Neural cell (in vitro differentiated cells): ENCODE results near the gene SDK2. TPM values are rescaled to one million over a fixed set of nuclear protein-coding genes. Genes with fewer than 3 reads are reported as not detected.

Source experiments
- H2AFZ ChIP-seq: fragments of 200-600, 300-800 bp; sonication (generic), shearing (Covaris generic); 2 replicates; pipeline ENCODE4 v1.6.0; 2014; ENCODE audit warnings: low read depth, mild to moderate bottlenecking, antibody characterized with exemption, low read length, moderate library complexity
- H3F3A ChIP-seq: fragments of 200-600 bp; shearing (Covaris generic); 2 replicates; pipeline ENCODE4 v1.6.1; 2016; ENCODE audit warnings: mild to moderate bottlenecking, moderate library complexity, mixed read lengths, antibody characterized with exemption, low read length; ENCODE audit not compliant: insufficient read depth, poor library complexity, severe bottlenecking
- H3K27ac ChIP-seq: fragments of 200-600, 300-800 bp; sonication (generic), shearing (Covaris generic); 2 replicates; pipeline ENCODE4 v1.5.1; 2014; ENCODE audit warnings: mild to moderate bottlenecking, low read length, moderate library complexity
- H3K27me3 ChIP-seq: fragments of 300-800, 200-600 bp; sonication (generic), shearing (Covaris generic); 2 replicates; pipeline ENCODE4 v1.6.0; 2014; ENCODE audit warnings: mild to moderate bottlenecking, low read depth, low read length, moderate library complexity; ENCODE audit not compliant: insufficient read depth
- H3K36me3 ChIP-seq: fragments of 300-800, 200-600 bp; sonication (generic), shearing (Covaris generic); 2 replicates; pipeline ENCODE4 v1.5.1; 2014; ENCODE audit warnings: mild to moderate bottlenecking, antibody characterized with exemption, low read length, moderate library complexity; ENCODE audit not compliant: insufficient read depth
- H3K4me2 ChIP-seq: fragments of 300-800, 200-600 bp; sonication (generic), shearing (Covaris generic); 2 replicates; pipeline ENCODE4 v1.6.0; 2014; ENCODE audit warnings: mild to moderate bottlenecking, low read length
- H3K4me3 ChIP-seq: fragments of 300-800, 200-600 bp; sonication (generic), shearing (Covaris generic); 2 replicates; pipeline ENCODE4 v1.5.1; 2014; ENCODE audit warnings: mild to moderate bottlenecking, low read length, moderate library complexity
- H3K79me2 ChIP-seq: fragments of 200-600 bp; shearing (Covaris generic); replicated peaks from 2 replicates; pipeline ENCODE4 v1.6.0; 2014; ENCODE audit warnings: mild to moderate bottlenecking, low read length, moderate library complexity; ENCODE audit not compliant: insufficient read depth
- H3K9ac ChIP-seq: fragments of 300-800, 200-600 bp; sonication (generic), shearing (Covaris generic); 2 replicates; pipeline ENCODE4 v1.6.1; 2016; ENCODE audit warnings: mild to moderate bottlenecking, low read length, mixed read lengths
- H3K9me2 ChIP-seq: fragments of 200-600 bp; shearing (Covaris generic); 2 replicates; pipeline ENCODE4 v1.6.1; 2016; ENCODE audit warnings: mild to moderate bottlenecking, low read length, mixed read lengths; ENCODE audit not compliant: insufficient read depth
- H3K9me3 ChIP-seq: fragments of 200-600, 300-800 bp; sonication (generic), shearing (Covaris generic); 2 replicates; pipeline ENCODE4 v1.6.1; 2016; ENCODE audit warnings: mild to moderate bottlenecking, mixed run types, low read length, moderate library complexity, mixed read lengths
- H4K20me1 ChIP-seq: fragments of 200-600 bp; shearing (Covaris generic); 2 replicates; pipeline ENCODE4 v1.6.1; 2016; ENCODE audit warnings: mild to moderate bottlenecking, mixed run types; ENCODE audit not compliant: insufficient read depth
- CTCF ChIP-seq: fragments of 450-650 bp; IDR thresholded peaks from 2 replicates; pipeline ENCODE4 v1.5.1; 2014; ENCODE audit warnings: antibody characterized with exemption, mild to moderate bottlenecking, moderate library complexity; ENCODE audit not compliant: poor library complexity, severe bottlenecking
- EP300 ChIP-seq: fragments of 450-650 bp; conservative IDR thresholded peaks from 2 replicates; pipeline ENCODE4 v1.6.1; 2014; ENCODE audit warnings: antibody characterized with exemption, mild to moderate bottlenecking, moderate library complexity; ENCODE audit not compliant: poor library complexity, severe bottlenecking
- EZH2 ChIP-seq: fragments of 200-600, 300-800 bp; shearing (Covaris generic), sonication (generic); IDR thresholded peaks from 2 replicates; pipeline ENCODE4 v1.6.1; 2014; ENCODE audit warnings: antibody characterized with exemption, low read length, borderline replicate concordance, mild to moderate bottlenecking; ENCODE audit not compliant: insufficient read depth, poor library complexity, severe bottlenecking
- MXI1 ChIP-seq: fragments of 450-650 bp; conservative IDR thresholded peaks from 2 replicates; pipeline ENCODE4 v1.6.1; 2014; ENCODE audit warnings: antibody characterized with exemption, mild to moderate bottlenecking; ENCODE audit not compliant: poor library complexity, severe bottlenecking
- POLR2AphosphoS5 ChIP-seq: IDR thresholded peaks from 2 replicates; pipeline ENCODE4 v1.6.1; 2012
- RAD21 ChIP-seq: fragments of 450-650 bp; conservative IDR thresholded peaks from 2 replicates; pipeline ENCODE4 v1.6.1; 2014; ENCODE audit warnings: antibody characterized with exemption, mild to moderate bottlenecking, moderate library complexity
- REST ChIP-seq: IDR thresholded peaks from 2 replicates; pipeline ENCODE4 v1.6.1; 2012; ENCODE audit warnings: borderline replicate concordance
- SMC3 ChIP-seq: fragments of 450-650 bp; conservative IDR thresholded peaks from 2 replicates; pipeline ENCODE4 v1.6.1; 2014; ENCODE audit warnings: antibody characterized with exemption, mild to moderate bottlenecking, moderate library complexity; ENCODE audit not compliant: poor library complexity
- TAF1 ChIP-seq: IDR thresholded peaks from 2 replicates; pipeline ENCODE4 v1.6.1; 2012; ENCODE audit warnings: low read depth
- polyA plus RNA-seq: library from polyadenylated mRNA; depleted of rRNA; stranded (reverse); fragments of >200 nt; gene quantifications from 2 replicates; pipeline ENCODE4 v1.2.3, GENCODE V29; 2014

The SDK2 gene
- polyA plus RNA-seq, 1 donor from 2014 or later = 0.73 TPM

GRCh38 chr17:73686126-73686525 is 41.9 kb upstream of the SDK2 start:
- H3K27ac ChIP-seq = no peak overlapping the region
- H3K9ac ChIP-seq = no peak overlapping the region
- H3K9me2 ChIP-seq = no peaks in the 10 kb centered on the region
- no peak overlapping the region for H3K4me3 ChIP-seq
- no peak overlapping the region for H3K4me2 ChIP-seq
- H4K20me1 ChIP-seq = no peaks in the 10 kb centered on the region
- no peak overlapping the region for H2AFZ ChIP-seq
- no peaks in the 10 kb centered on the region for H3F3A ChIP-seq
- H3K9me3 ChIP-seq = peaks cover 3% of the 10 kb centered on the region
- TF ChIP-seq RAD21 (no peak), EP300 (no peak), TAF1 (no peak), SMC3 (no peak), CTCF (no peak), MXI1 (no peak)
- no peaks in the 10 kb centered on the region for H3K27me3 ChIP-seq
- no peaks in the 10 kb centered on the region for H3K36me3 ChIP-seq
- no peaks in the 10 kb centered on the region for H3K79me2 ChIP-seq

GRCh38 chr17:73684183-73684582 is 39.9 kb upstream of the SDK2 start:
- H3K9ac ChIP-seq = no peak overlapping the region
- TF ChIP-seq CTCF (no peak), POLR2AphosphoS5 (no peak), EP300 (no peak), RAD21 (no peak), REST (no peak), MXI1 (no peak), TAF1 (no peak), EZH2 (no peak), SMC3 (no peak)
- no peaks in the 10 kb centered on the region for H3K9me2 ChIP-seq
- H3F3A ChIP-seq = no peaks in the 10 kb centered on the region
- H3K9me3 ChIP-seq = peaks cover 3% of the 10 kb centered on the region
- H3K36me3 ChIP-seq = no peaks in the 10 kb centered on the region
- H4K20me1 ChIP-seq = no peaks in the 10 kb centered on the region
- H2AFZ ChIP-seq = no peak overlapping the region
- H3K27ac ChIP-seq = no peak overlapping the region
- no peak overlapping the region for H3K4me2 ChIP-seq
- no peaks in the 10 kb centered on the region for H3K27me3 ChIP-seq
- H3K4me3 ChIP-seq = no peak overlapping the region
- H3K79me2 ChIP-seq = no peaks in the 10 kb centered on the region
